ENCODE results near the gene LRRC4C.
A peak's percentile ranks its signal among the peaks of the same experiment; 100 is the strongest.

LRRC4C gene

GRCh38 chr11:41308286-41308685 lies 151.2 kb downstream of the LRRC4C start:
- H2BK120ac ChIP-seq (ENCODE audit: low read depth, low read length), result no peak overlapping the region
- H3K4me2 ChIP-seq (ENCODE audit: insufficient read depth, low read length, poor library complexity, severe bottlenecking), result no peak overlapping the region
- peak overlapping the region; percentile 94 for H3K27ac ChIP-seq (replicated peaks; ENCODE audit: low read length)
- no peak overlapping the region for H2AFZ ChIP-seq (ENCODE audit: low read length)
- H3K36me3 ChIP-seq (replicated peaks in 1 of 2; ENCODE audit: control insufficient read depth in 2 of 2, insufficient read depth in 2 of 2, low read length in 2 of 2), result no peaks in the 10 kb centered on the region
- H2BK15ac ChIP-seq (ENCODE audit: low read length), result no peak overlapping the region
- no peaks in the 10 kb centered on the region for H3K27me3 ChIP-seq (ENCODE audit: control insufficient read depth in 3 of 3, insufficient read depth in 3 of 3, low read depth in 1 of 3, low read length in 3 of 3)
- no peak overlapping the region for H3K4me3 ChIP-seq (ENCODE audit: low read length in 2 of 2)
- no peak overlapping the region for H3K23ac ChIP-seq (ENCODE audit: low read depth, low read length, poor library complexity)
- H3K79me1 ChIP-seq (ENCODE audit: low read depth, low read length), result no peaks in the 10 kb centered on the region
- peaks cover 15 to 30% of the 10 kb centered on the region in 2 donors for H3K4me1 ChIP-seq (ENCODE audit: control insufficient read depth in 2 of 2, insufficient read depth in 1 of 2, low read depth in 1 of 2, low read length in 2 of 2)
- H2BK5ac ChIP-seq (ENCODE audit: low read length), result peak overlapping the region; percentile 44
- H4K8ac ChIP-seq (ENCODE audit: low read depth, low read length), result no peak overlapping the region
- H3K9me3 ChIP-seq (replicated peaks in 1 of 2; ENCODE audit: control insufficient read depth in 2 of 2, insufficient read depth in 1 of 2, low read depth in 1 of 2, low read length in 2 of 2), result no peaks in the 10 kb centered on the region
- H3K18ac ChIP-seq (ENCODE audit: low read length), result peak overlapping the region; percentile 50
- H4K91ac ChIP-seq (ENCODE audit: low read depth, low read length, poor library complexity), result no peak overlapping the region
- no peak overlapping the region for H3K14ac ChIP-seq (ENCODE audit: low read length)
- H3K9ac ChIP-seq (ENCODE audit: low read depth, low read length, poor library complexity), result no peak overlapping the region
- no CpG with 5 or more reads among the region's 5 CpGs for WGBS, 2 donors (ENCODE audit: extremely low coverage in 2 of 2, insufficient read length in 2 of 2, insufficient replicate concordance in 1 of 2)
- H3K4ac ChIP-seq (ENCODE audit: low read length), result no peak overlapping the region
- no peak overlapping the region for H2AK5ac ChIP-seq (ENCODE audit: low read depth, low read length)
- no peak for DNase-seq (ENCODE audit: low spot score)
- no peak overlapping the region for H2BK12ac ChIP-seq (ENCODE audit: low read length)

GRCh38 chr11:41307296-41308080 lies 152.0 kb downstream of the LRRC4C start:
- no peaks in the 10 kb centered on the region for H3K27me3 ChIP-seq (ENCODE audit: control insufficient read depth in 3 of 3, insufficient read depth in 3 of 3, low read depth in 1 of 3, low read length in 3 of 3)
- no peaks in the 10 kb centered on the region for H3K79me1 ChIP-seq (ENCODE audit: low read depth, low read length)
- H3K9me3 ChIP-seq (replicated peaks in 1 of 2; ENCODE audit: control insufficient read depth in 2 of 2, insufficient read depth in 1 of 2, low read depth in 1 of 2, low read length in 2 of 2), result no peaks in the 10 kb centered on the region
- peak overlapping the region; percentile 8 for H2AFZ ChIP-seq (ENCODE audit: low read length)
- H2BK12ac ChIP-seq (ENCODE audit: low read length), result no peak overlapping the region
- H4K91ac ChIP-seq (ENCODE audit: low read depth, low read length, poor library complexity), result no peak overlapping the region
- H3K23ac ChIP-seq (ENCODE audit: low read depth, low read length, poor library complexity), result no peak overlapping the region
- H3K9ac ChIP-seq (ENCODE audit: low read depth, low read length, poor library complexity), result no peak overlapping the region
- H3K27ac ChIP-seq (replicated peaks; ENCODE audit: low read length), result peak overlapping the region; percentile 94
- H3K4me3 ChIP-seq (ENCODE audit: low read length in 2 of 2), result no peak overlapping the region
- no peak overlapping the region for H3K4me2 ChIP-seq (ENCODE audit: insufficient read depth, low read length, poor library complexity, severe bottlenecking)
- no peak overlapping the region for H2AK5ac ChIP-seq (ENCODE audit: low read depth, low read length)
- no CpG with 5 or more reads among the region's 5 CpGs for WGBS, 2 donors (ENCODE audit: extremely low coverage in 2 of 2, insufficient read length in 2 of 2, insufficient replicate concordance in 1 of 2)
- no peaks in the 10 kb centered on the region for H3K36me3 ChIP-seq (replicated peaks in 1 of 2; ENCODE audit: control insufficient read depth in 2 of 2, insufficient read depth in 2 of 2, low read length in 2 of 2)
- H3K4ac ChIP-seq (ENCODE audit: low read length), result no peak overlapping the region
- H2BK15ac ChIP-seq (ENCODE audit: low read length), result no peak overlapping the region
- no peak overlapping the region for H3K18ac ChIP-seq (ENCODE audit: low read length)
- peaks cover 15 to 30% of the 10 kb centered on the region in 2 donors for H3K4me1 ChIP-seq (ENCODE audit: control insufficient read depth in 2 of 2, insufficient read depth in 1 of 2, low read depth in 1 of 2, low read length in 2 of 2)
- no peak overlapping the region for H2BK5ac ChIP-seq (ENCODE audit: low read length)
- no peak overlapping the region for H4K8ac ChIP-seq (ENCODE audit: low read depth, low read length)
- DNase-seq (ENCODE audit: low spot score), result peak; percentile 66
- no peak overlapping the region for H3K14ac ChIP-seq (ENCODE audit: low read length)
- H2BK120ac ChIP-seq (ENCODE audit: low read depth, low read length), result no peak overlapping the region

GRCh38 chr11:41306431-41306830 lies 153.0 kb downstream of the LRRC4C start:
- Histone ChIP-seq H3K79me1 (ENCODE audit: low read depth, low read length) (no peaks in the 10 kb centered on the region), H3K4me1 (ENCODE audit: control insufficient read depth in 2 of 2, insufficient read depth in 1 of 2, low read depth in 1 of 2, low read length in 2 of 2) (peaks cover 15 to 30% of the 10 kb centered on the region in 2 donors)

GRCh38 chr11:41301023-41301422 lies 158.4 kb downstream of the LRRC4C start:
- no peak overlapping the region for H3K4me3 ChIP-seq (ENCODE audit: low read length in 2 of 2)
- no peak overlapping the region for H4K91ac ChIP-seq (ENCODE audit: low read depth, low read length, poor library complexity)
- no peak overlapping the region for H2BK5ac ChIP-seq (ENCODE audit: low read length)
- no peaks in the 10 kb centered on the region for H3K27me3 ChIP-seq (ENCODE audit: control insufficient read depth in 3 of 3, insufficient read depth in 3 of 3, low read depth in 1 of 3, low read length in 3 of 3)
- no peak overlapping the region for H2AK5ac ChIP-seq (ENCODE audit: low read depth, low read length)
- H3K14ac ChIP-seq (ENCODE audit: low read length), result no peak overlapping the region
- DNase-seq (ENCODE audit: low spot score), result no peak
- no peak overlapping the region for H2BK120ac ChIP-seq (ENCODE audit: low read depth, low read length)
- H2BK12ac ChIP-seq (ENCODE audit: low read length), result no peak overlapping the region
- no peaks in the 10 kb centered on the region for H3K36me3 ChIP-seq (replicated peaks in 1 of 2; ENCODE audit: control insufficient read depth in 2 of 2, insufficient read depth in 2 of 2, low read length in 2 of 2)
- H3K9me3 ChIP-seq (replicated peaks in 1 of 2; ENCODE audit: control insufficient read depth in 2 of 2, insufficient read depth in 1 of 2, low read depth in 1 of 2, low read length in 2 of 2), result peaks cover 0 to 5% of the 10 kb centered on the region in 2 donors
- H3K79me1 ChIP-seq (ENCODE audit: low read depth, low read length), result no peaks in the 10 kb centered on the region
- no peak overlapping the region for H3K23ac ChIP-seq (ENCODE audit: low read depth, low read length, poor library complexity)
- WGBS, 2 donors (ENCODE audit: extremely low coverage in 2 of 2, insufficient read length in 2 of 2, insufficient replicate concordance in 1 of 2), result no CpG with 5 or more reads among the region's 4 CpGs
- no peak overlapping the region for H3K4ac ChIP-seq (ENCODE audit: low read length)
- H2AFZ ChIP-seq (ENCODE audit: low read length), result peak overlapping the region; percentile 43
- no peak overlapping the region for H3K4me2 ChIP-seq (ENCODE audit: insufficient read depth, low read length, poor library complexity, severe bottlenecking)
- no peak overlapping the region for H4K8ac ChIP-seq (ENCODE audit: low read depth, low read length)
- no peak overlapping the region for H3K18ac ChIP-seq (ENCODE audit: low read length)
- no peak overlapping the region for H3K27ac ChIP-seq (replicated peaks; ENCODE audit: low read length)
- peaks cover 1 to 7% of the 10 kb centered on the region in 2 donors for H3K4me1 ChIP-seq (ENCODE audit: control insufficient read depth in 2 of 2, insufficient read depth in 1 of 2, low read depth in 1 of 2, low read length in 2 of 2)
- H2BK15ac ChIP-seq (ENCODE audit: low read length), result no peak overlapping the region
- H3K9ac ChIP-seq (ENCODE audit: low read depth, low read length, poor library complexity), result no peak overlapping the region

More at GRCh38 chr11:41306431-41306830, 153.0 kb downstream of the LRRC4C start:
- no peak overlapping the region for H2BK12ac ChIP-seq (ENCODE audit: low read length)
- no peak overlapping the region for H3K18ac ChIP-seq (ENCODE audit: low read length)
- H3K9ac ChIP-seq (ENCODE audit: low read depth, low read length, poor library complexity), result no peak overlapping the region
- peaks cover 0 to 5% of the 10 kb centered on the region in 2 donors for H3K9me3 ChIP-seq (replicated peaks in 1 of 2; ENCODE audit: control insufficient read depth in 2 of 2, insufficient read depth in 1 of 2, low read depth in 1 of 2, low read length in 2 of 2)
- H2BK5ac ChIP-seq (ENCODE audit: low read length), result no peak overlapping the region
- H3K27me3 ChIP-seq (ENCODE audit: control insufficient read depth in 3 of 3, insufficient read depth in 3 of 3, low read depth in 1 of 3, low read length in 3 of 3), result no peaks in the 10 kb centered on the region
- no peak overlapping the region for H3K4ac ChIP-seq (ENCODE audit: low read length)
- no peak overlapping the region for H2AK5ac ChIP-seq (ENCODE audit: low read depth, low read length)
- H3K27ac ChIP-seq (replicated peaks; ENCODE audit: low read length), result peak overlapping the region; percentile 9
- H2BK15ac ChIP-seq (ENCODE audit: low read length), result no peak overlapping the region
- no peak overlapping the region for H3K4me2 ChIP-seq (ENCODE audit: insufficient read depth, low read length, poor library complexity, severe bottlenecking)
- no peak overlapping the region for H3K23ac ChIP-seq (ENCODE audit: low read depth, low read length, poor library complexity)
- H3K36me3 ChIP-seq (replicated peaks in 1 of 2; ENCODE audit: control insufficient read depth in 2 of 2, insufficient read depth in 2 of 2, low read length in 2 of 2), result no peaks in the 10 kb centered on the region
- H4K8ac ChIP-seq (ENCODE audit: low read depth, low read length), result no peak overlapping the region
- H3K4me3 ChIP-seq (ENCODE audit: low read length in 2 of 2), result no peak overlapping the region
- no peak overlapping the region for H4K91ac ChIP-seq (ENCODE audit: low read depth, low read length, poor library complexity)
- no CpG with 5 or more reads among the region's 3 CpGs for WGBS, 2 donors (ENCODE audit: extremely low coverage in 2 of 2, insufficient read length in 2 of 2, insufficient replicate concordance in 1 of 2)
- no peak overlapping the region for H2BK120ac ChIP-seq (ENCODE audit: low read depth, low read length)
- DNase-seq (ENCODE audit: low spot score), result no peak
- no peak overlapping the region for H3K14ac ChIP-seq (ENCODE audit: low read length)
- H2AFZ ChIP-seq (ENCODE audit: low read length), result no peak overlapping the region
